Activated naive CD8-positive, alpha-beta T cell (primary cell): ENCODE measurements around the gene KLF16.

ENCODE experiments used
- H3K27ac Mint-ChIP-seq: one replicate; pipeline ENCODE4 v1.8.0; 2021; ENCODE audit warnings: mixed read lengths
- H3K27me3 Mint-ChIP-seq: one replicate; pipeline ENCODE4 v1.8.0; 2021; ENCODE audit warnings: mixed read lengths
- H3K36me3 Mint-ChIP-seq: one replicate; pipeline ENCODE4 v1.8.0; 2021; ENCODE audit warnings: mixed read lengths
- H3K4me1 Mint-ChIP-seq: one replicate; pipeline ENCODE4 v1.8.0; 2021; ENCODE audit warnings: low read depth, mixed read lengths
- H3K4me3 Mint-ChIP-seq: one replicate; pipeline ENCODE4 v1.8.0; 2021; ENCODE audit warnings: mild to moderate bottlenecking, mixed read lengths
- H3K9me3 Mint-ChIP-seq: one replicate; pipeline ENCODE4 v1.8.0; 2021; ENCODE audit warnings: low read depth, mixed read lengths

KLF16 gene

DNA sequence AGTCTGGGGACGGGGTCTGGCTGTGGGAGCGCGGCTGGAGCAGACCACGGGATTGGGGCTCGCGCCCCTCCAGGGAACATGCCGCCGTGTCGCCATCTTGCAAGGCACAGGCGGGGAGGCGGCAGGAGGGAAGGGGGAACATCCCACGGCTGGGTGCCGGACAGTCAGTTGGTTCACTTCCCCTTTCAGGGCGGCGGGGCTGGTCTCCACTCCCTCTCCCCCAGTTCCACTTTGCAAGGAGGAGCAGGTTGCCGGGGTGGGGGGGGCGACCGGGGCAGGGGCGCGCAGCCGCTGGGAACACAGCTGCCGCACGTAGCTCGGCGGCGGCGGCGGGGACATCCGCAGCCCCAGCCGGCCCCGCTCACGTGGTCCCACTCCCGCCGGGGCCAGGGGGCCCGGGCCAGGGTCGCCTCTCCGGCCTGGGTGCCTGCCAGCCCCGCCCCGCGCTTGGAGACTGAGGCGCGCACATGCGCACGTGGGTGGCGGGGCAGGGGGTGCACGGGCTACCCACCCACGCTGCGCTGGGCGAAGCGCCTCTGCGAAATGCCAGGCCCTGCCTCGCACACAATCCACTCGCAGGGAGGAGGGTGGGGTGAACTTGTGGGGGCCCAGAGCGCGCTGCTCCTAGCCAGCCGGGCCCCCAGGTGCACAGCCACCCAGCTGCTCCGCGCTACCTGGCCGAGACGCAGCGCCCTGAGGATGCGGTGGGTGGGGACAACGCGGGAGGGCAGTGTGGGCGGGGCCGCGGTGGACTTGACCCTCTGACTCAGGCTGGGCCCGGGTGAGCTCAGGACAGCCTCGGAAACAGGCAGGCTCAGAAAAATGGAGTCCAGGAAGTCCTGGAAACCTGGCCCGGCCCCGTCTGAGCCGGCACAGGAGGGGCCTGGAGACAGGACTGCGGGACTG is 6.4 kb downstream of the KLF16 start:
- H3K4me3 Mint-ChIP-seq: peak overlapping the region; percentile 80
- H3K36me3 Mint-ChIP-seq: no peaks in the 10 kb centered on the region
- peak overlapping the region; percentile 3 for H3K27ac Mint-ChIP-seq
- no peaks in the 10 kb centered on the region for H3K9me3 Mint-ChIP-seq
- no peaks in the 10 kb centered on the region for H3K27me3 Mint-ChIP-seq
- H3K4me1 Mint-ChIP-seq: peaks cover 47% of the 10 kb centered on the region

DNA sequence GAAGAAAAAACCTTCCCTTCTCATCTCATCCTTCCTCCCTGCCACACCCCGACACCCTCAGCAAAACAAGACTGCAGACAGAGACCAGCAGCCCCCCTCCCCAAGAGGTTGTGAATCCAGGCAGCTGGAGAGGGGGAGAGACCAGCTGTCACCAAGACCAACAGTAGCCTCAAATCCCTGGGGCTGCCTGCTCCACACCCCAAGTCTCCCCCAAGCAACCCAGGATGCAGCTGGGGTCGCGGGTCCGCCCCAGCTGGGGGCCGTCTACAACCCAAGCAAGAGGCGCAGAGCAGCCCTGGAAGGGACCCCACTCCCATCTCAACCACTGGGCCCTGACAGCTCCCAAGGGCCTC is 7.1 kb downstream of the KLF16 start:
- Mint-ChIP-seq H3K27ac (peak overlapping the region; percentile 73), H3K27me3 (no peaks in the 10 kb centered on the region), H3K36me3 (no peaks in the 10 kb centered on the region), H3K4me3 (peak overlapping the region; percentile 80), H3K9me3 (no peaks in the 10 kb centered on the region), H3K4me1 (peaks cover 44% of the 10 kb centered on the region)

DNA sequence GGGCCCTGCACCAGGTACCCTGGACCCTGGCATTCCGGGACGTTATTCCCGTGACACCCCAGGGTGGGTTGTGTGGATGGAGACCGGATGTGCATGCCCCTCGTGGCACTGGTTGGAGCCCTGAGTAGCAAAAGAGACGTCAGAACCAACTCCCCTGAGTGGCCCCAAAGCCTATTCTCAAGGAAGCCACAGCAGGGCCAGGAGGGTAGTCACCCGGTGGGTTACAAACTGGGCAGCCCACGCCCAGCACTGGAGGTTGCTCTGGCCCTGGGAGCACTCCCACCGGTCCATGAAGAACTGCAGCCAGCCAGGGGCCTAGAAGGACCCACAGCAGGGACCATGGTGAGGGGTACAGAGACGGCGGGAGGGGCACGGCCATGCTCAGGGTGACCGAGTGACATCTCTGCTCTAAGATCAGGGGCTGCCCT is 7.5 kb downstream of the KLF16 start:
- Mint-ChIP-seq H3K4me3 (peak overlapping the region; percentile 80), H3K27ac (peak overlapping the region; percentile 73), H3K27me3 (no peaks in the 10 kb centered on the region), H3K4me1 (peaks cover 47% of the 10 kb centered on the region), H3K9me3 (no peaks in the 10 kb centered on the region), H3K36me3 (no peaks in the 10 kb centered on the region)

- H3K27ac Mint-ChIP-seq: peak overlapping the region; percentile 61
- peak overlapping the region; percentile 80 for H3K4me3 Mint-ChIP-seq
- H3K9me3 Mint-ChIP-seq: no peaks in the 10 kb centered on the region
- no peaks in the 10 kb centered on the region for H3K27me3 Mint-ChIP-seq
- H3K36me3 Mint-ChIP-seq: no peaks in the 10 kb centered on the region
- H3K4me1 Mint-ChIP-seq: peaks cover 48% of the 10 kb centered on the region
These were observed 8.1 kb downstream of the KLF16 start for GRCh38 chr19:1855040-1855827.

- Mint-ChIP-seq H3K27ac (no peak overlapping the region), H3K4me3 (peak overlapping the region; percentile 58), H3K4me1 (peaks cover 53% of the 10 kb centered on the region), H3K9me3 (no peaks in the 10 kb centered on the region), H3K36me3 (no peaks in the 10 kb centered on the region), H3K27me3 (no peaks in the 10 kb centered on the region)
These were observed 8.8 kb downstream of the KLF16 start for GRCh38 chr19:1854542-1855039.

DNA sequence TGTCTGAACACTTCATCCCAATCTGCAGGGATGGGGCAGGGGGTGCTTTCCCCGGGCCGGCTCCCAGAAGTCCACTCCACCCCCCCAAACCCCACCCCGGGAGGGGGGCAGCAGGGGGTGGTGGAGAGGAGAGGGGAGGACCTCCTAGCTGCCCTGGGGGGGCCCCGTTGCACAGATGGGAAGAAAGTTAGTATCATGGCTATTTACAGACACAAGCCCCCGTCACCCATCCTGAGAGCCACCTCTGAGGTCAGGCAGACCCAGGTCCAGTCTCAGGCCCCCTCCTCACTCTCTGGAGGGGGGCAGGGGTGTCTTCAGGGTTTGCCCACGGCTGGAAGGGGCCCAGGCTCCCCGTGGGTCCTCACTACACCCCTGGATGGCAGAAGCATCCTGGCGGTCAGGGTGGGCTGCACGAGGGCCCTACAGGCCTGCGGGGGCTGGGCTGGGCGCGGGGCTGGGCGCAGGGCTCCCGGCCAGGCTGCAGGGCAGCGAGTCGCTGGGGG is 9.3 kb downstream of the KLF16 start:
- H3K27me3 Mint-ChIP-seq: no peaks in the 10 kb centered on the region
- H3K4me1 Mint-ChIP-seq: peaks cover 51% of the 10 kb centered on the region
- H3K36me3 Mint-ChIP-seq: no peaks in the 10 kb centered on the region
- H3K27ac Mint-ChIP-seq: no peak overlapping the region
- no peaks in the 10 kb centered on the region for H3K9me3 Mint-ChIP-seq
- no peak overlapping the region for H3K4me3 Mint-ChIP-seq

DNA sequence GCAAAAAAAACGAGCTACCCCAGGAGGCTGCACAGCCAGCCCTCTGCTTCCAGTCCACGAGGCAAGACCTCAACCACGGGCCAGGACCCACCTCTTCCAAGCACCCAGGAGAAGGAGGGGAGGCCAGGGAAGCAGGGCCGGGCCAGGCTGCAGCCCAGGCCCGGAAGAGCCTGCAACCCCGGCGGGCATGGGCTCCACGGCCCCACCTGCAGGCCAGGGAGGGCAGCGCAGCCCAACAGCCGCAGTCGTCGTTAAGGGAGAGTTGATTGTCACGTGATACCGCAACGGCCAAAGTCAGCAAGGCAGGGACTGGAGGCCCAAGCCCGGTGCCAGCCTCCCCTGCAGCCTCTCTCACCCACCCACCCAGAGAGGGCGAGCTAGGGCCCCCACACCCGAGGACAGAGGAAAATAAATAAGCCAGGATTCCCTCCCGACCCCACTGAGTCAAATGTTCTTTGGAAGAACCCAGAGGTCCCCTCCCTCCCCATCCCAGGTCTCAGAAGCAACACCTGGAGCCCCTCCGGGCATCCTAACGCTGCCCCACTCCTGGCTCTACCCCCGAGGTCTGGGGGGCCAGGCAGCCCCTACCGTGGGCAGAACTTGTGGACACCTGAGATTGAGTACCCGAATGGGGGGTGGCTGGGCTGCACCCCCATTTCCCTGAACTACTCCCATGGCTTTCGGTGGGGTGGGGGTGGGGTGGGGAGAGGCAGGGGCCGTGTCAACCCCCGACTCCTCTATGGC is 9.9 kb downstream of the KLF16 start:
- peaks cover 52% of the 10 kb centered on the region for H3K4me1 Mint-ChIP-seq
- H3K27me3 Mint-ChIP-seq: no peaks in the 10 kb centered on the region
- no peaks in the 10 kb centered on the region for H3K36me3 Mint-ChIP-seq
- peak overlapping the region; percentile 88 for H3K27ac Mint-ChIP-seq
- H3K4me3 Mint-ChIP-seq: peak overlapping the region; percentile 73
- no peaks in the 10 kb centered on the region for H3K9me3 Mint-ChIP-seq

DNA sequence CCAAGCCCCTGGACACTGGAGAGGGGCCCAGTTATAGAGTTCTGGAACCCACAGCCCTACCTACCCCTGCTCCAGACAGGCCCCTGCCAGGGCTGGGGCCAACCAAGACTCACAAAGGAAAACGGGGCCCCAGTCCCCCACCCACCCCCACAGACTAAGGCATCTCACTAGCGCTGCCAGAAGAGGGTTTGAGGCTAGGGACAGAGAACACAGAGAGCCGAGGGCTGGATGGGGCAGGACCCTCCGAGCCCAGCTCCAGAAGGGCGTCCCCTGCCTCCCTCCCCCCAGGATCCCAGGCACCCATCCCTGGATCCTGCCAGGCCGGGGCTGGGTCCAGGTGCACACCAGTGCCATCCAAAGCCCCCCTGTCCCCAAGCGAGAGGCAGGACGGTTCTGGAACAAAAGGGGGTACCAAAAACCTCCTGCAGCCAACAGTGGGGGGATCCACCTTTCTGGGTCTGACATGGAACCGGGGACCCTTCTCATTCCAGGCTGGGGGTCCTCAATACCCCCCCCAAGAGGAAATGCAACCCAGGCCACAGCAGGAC is 10.7 kb downstream of the KLF16 start:
- peak overlapping the region; percentile 88 for H3K27ac Mint-ChIP-seq
- H3K4me3 Mint-ChIP-seq: peak overlapping the region; percentile 62
- H3K9me3 Mint-ChIP-seq: no peaks in the 10 kb centered on the region
- peaks cover 45% of the 10 kb centered on the region for H3K4me1 Mint-ChIP-seq
- H3K36me3 Mint-ChIP-seq: no peaks in the 10 kb centered on the region
- H3K27me3 Mint-ChIP-seq: no peaks in the 10 kb centered on the region

- Mint-ChIP-seq H3K27ac (no peak overlapping the region), H3K36me3 (no peaks in the 10 kb centered on the region), H3K4me3 (peak overlapping the region; percentile 62), H3K9me3 (no peaks in the 10 kb centered on the region), H3K27me3 (no peaks in the 10 kb centered on the region), H3K4me1 (peaks cover 50% of the 10 kb centered on the region)
These were observed 11.5 kb downstream of the KLF16 start for GRCh38 chr19:1851654-1852580.

DNA sequence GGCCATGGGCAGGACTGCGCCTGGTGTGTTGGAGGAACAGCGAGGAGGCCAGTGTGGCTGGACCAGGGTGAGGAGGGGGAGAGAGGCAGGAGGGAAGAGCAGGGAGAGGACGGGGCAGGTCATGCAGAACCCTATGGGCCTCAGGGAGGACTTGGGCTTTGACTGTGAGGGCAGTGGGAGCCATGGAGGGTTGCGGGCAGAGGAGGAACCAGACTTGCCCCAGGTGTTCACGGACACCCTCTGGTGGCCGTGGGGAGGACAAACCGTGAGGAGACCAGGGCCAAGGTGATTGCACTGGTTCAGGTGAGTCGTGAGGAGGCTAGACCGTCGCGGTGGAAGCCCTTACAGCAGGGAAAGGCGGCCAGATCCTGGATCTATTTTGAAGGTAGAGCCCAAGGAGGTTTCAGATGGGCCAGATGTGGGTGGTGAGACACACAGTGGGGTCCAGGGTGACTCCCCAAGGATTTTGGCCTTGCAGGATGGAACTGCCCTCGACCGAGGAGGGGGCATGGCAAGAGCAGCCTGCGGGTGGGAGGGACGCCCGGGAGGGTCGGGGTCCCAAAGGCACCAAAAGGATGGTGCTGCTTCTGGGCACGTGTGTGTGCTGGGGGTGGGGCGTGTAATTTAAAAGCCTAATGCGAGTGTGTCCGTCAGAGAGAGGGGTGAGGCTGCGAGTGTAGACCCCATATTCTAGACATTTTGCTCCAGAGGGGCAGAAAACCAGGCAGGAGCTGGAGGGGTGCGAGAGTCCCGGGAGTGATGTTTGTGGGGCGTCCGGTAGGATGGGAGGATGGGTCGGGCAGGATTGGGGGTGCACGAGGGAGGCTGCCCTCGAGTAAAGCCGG is 12.3 kb downstream of the KLF16 start:
- H3K4me3 Mint-ChIP-seq: peak overlapping the region; percentile 63
- peaks cover 56% of the 10 kb centered on the region for H3K4me1 Mint-ChIP-seq
- peak overlapping the region; percentile 41 for H3K27ac Mint-ChIP-seq
- H3K9me3 Mint-ChIP-seq: no peaks in the 10 kb centered on the region
- H3K36me3 Mint-ChIP-seq: no peaks in the 10 kb centered on the region
- no peaks in the 10 kb centered on the region for H3K27me3 Mint-ChIP-seq

DNA sequence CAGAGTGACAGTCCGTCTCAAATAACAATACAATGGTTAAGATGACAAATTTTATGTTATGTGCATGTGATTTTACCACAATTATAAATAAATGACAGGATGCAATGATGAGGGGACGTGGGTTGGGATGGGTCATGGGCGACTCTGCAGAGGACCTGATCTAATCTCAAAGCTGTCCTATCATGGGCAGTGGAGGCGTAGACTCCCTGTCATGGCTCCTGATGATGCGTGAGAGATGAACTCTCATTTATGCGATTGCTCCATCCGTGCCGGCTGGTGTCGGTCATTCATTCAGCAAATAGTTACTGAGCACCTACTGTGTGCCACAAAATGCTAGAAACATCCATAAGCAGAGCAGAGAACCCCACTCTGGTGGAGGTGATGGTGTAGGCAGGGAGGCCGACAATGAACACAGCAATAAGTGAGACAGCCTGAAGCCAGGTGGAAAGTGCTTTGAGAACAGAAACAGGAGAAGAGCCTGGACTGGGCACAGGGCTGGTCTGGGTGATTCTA is 13.4 kb downstream of the KLF16 start:
- Mint-ChIP-seq H3K36me3 (no peaks in the 10 kb centered on the region), H3K4me1 (peaks cover 50% of the 10 kb centered on the region), H3K4me3 (peak overlapping the region; percentile 36)

DNA sequence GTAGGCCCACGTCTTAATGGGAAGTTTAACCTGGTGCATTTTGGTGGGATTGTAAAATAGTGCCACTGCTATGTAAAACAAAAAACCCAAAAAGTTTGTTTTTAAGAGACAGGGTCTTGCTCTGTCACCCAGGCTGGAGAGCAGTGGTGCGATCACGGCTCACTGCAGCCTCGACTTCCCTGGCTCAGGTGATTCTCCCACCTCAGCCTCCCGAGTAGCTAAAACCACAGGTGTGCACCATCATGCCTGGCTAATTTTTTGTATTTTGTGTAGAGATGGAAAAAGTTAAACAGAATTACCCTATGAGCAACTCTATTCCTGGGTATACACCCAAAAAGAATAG is 14.3 kb downstream of the KLF16 start:
- no peaks in the 10 kb centered on the region for H3K27me3 Mint-ChIP-seq
- H3K4me1 Mint-ChIP-seq: peaks cover 52% of the 10 kb centered on the region
- no peaks in the 10 kb centered on the region for H3K36me3 Mint-ChIP-seq
- H3K9me3 Mint-ChIP-seq: no peaks in the 10 kb centered on the region
- peak overlapping the region; percentile 64 for H3K4me3 Mint-ChIP-seq
- peak overlapping the region; percentile 85 for H3K27ac Mint-ChIP-seq

More for the DNA sequence above, 13.4 kb downstream of the KLF16 start:
- H3K9me3 Mint-ChIP-seq: no peaks in the 10 kb centered on the region
- H3K27ac Mint-ChIP-seq: peak overlapping the region; percentile 75
- H3K27me3 Mint-ChIP-seq: no peaks in the 10 kb centered on the region
